Adrenal gland (tissue), 12 donors: ENCODE results near the gene LPCAT3. TPM values are rescaled to one million over a fixed set of nuclear protein-coding genes. Genes with fewer than 3 reads are reported as not detected.

ENCODE experiments used
- DNase-seq, 7 donors: peaks; one replicate each; pipeline ENCODE4 v3.0.0-alpha.2; 2019 to 2020
- H3K27ac ChIP-seq, 5 donors: fragments of 200-600 bp; sonication (generic) in 4 of 5; 1 replicate in 3 of 5; 2 replicates in 2 of 5; pipeline versions ENCODE4 v1.5.1 to v1.8.0; 2016 to 2020; ENCODE audit warnings: mild to moderate bottlenecking in 1 of 5
- H3K27me3 ChIP-seq: fragments of 200-600 bp; 2 replicates; pipeline ENCODE4 v1.8.0; 2021
- H3K36me3 ChIP-seq, 2 donors: fragments of 200-600 bp; replicated peaks in 1 of 2; 1 replicate in 1 of 2; 2 replicates in 1 of 2; pipeline versions ENCODE4 v1.5.1 to v1.8.0; 2018 to 2022
- H3K4me1 ChIP-seq, 2 donors: fragments of 200-600 bp; replicated peaks in 1 of 2; 1 replicate in 1 of 2; 2 replicates in 1 of 2; pipeline versions ENCODE4 v1.5.1 to v1.8.0; 2018 to 2021
- H3K4me3 ChIP-seq, 4 donors: fragments of 200-600 bp; sonication (generic) in 3 of 4; one replicate each; pipeline ENCODE4 v1.5.1; 2016 to 2018
- H3K9me3 ChIP-seq, 3 donors: fragments of 200-600 bp; sonication (generic) in 1 of 3; replicated peaks in 1 of 3; 1 replicate in 2 of 3; 2 replicates in 1 of 3; pipeline versions ENCODE4 v1.5.1 to v1.8.0; 2016 to 2021
- CTCF ChIP-seq, 6 experiments: fragments of 450-650 bp in 4 of 6; fragments of 200-600 bp in 2 of 6; sonication (generic) in 1 of 6; IDR thresholded peaks; 1 replicate in 5 of 6; 2 replicates in 1 of 6; pipeline versions ENCODE4 v1.5.1 to v1.8.0; 2016 to 2021; ENCODE audit warnings: antibody characterized with exemption in 6 of 6, mild to moderate bottlenecking in 2 of 6, moderate library complexity in 1 of 6
- POLR2A ChIP-seq, 2 donors: fragments of 450-650 bp; IDR thresholded peaks; one replicate each; pipeline ENCODE4 v1.6.1; 2017; ENCODE audit warnings: antibody characterized with exemption in 2 of 2, mild to moderate bottlenecking in 2 of 2, moderate library complexity in 1 of 2
- WGBS, 4 donors: extraction: QIAGEN DNeasy Blood & Tissue Kit in 2 of 4; methylation state at CpG; one replicate each; pipeline versions ENCODE4 v1.1.5 to v1.1.7; 2013 to 2017; 5-methylcytosine and 5-hydroxymethylcytosine counted together
- intact Hi-C, 2 donors: fragments of 100-400 bp; cut with DNase I; formaldehyde crosslinking; loops; one replicate each; pipeline versions ENCODE4 v1.14.1 to v1.15.0; 2022 to 2023
- polyA plus RNA-seq, 3 donors: library from polyadenylated mRNA; stranded (reverse); fragments of 200-250 nt in 2 of 3; fragments of 350-450 nt in 1 of 3; fragmentation: Illumina TruSeq in 1 of 3; extraction: RNeasy Lipid Tissue Mini Kit (QIAGEN cat#74804) in 1 of 3; gene quantifications; one replicate each; pipeline ENCODE4 v1.2.3, GENCODE V29; 2013 to 2014
- total RNA-seq, 9 donors: library from RNA; depleted of rRNA in 4 of 9; stranded (reverse); fragments of >200 nt in 4 of 9; fragments of 120-200 nt in 1 of 9; fragmentation: NEBNext Ultra II Directional in 1 of 9; extraction: Animal tissue kit (Norgen Biotek cat#: 25700) in 1 of 9; gene quantifications; one replicate each; pipeline versions ENCODE4 v1.1.0 to v1.2.4, GENCODE V29; 2013 to 2023
- donor health status: healthy with polysubstance abuse.
- donor health status: Bipolar disorder and iron deficiency.
- donor health status: DM: yes; HTN: yes; CAD: no.
- donor health status: DM: no; HTN: no; CAD: no.
- donor health status: DM: no; HTN: no; CAD: no.
- donor health status: DM: yes; HTN: yes; CAD: no.

LPCAT3 gene
- total and polyA plus RNA-seq, 12 donors = 28.5 to 146 (median 74.0) TPM

DNA sequence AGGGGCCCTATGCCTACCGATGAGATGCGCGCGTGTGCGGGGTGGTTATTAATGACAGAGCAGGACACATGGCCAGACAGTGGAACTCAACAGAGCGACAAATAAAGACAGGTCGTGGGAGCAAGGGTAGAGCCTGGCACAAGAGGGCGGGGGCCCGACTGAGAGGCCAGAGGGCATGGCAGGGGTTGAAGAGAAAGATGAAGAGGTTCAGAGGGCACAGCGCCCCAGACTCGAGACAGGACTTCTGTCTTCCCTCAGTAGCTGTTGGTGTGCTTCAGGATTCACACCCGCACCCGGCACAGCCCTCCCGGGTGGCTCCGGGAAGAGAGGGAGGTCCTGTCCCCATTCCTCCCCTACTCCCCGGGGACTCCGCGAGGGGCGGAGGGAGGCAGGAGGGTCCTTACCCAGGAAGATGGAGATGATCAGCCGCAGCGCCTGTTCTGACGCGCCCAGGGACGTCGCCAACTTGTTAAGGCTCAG is 366 bp downstream of the LPCAT3 start:
- DNase-seq = peak in 3 of 7 donors; percentile 29 to 62 (median 36)
- intact Hi-C loops = loop anchor here in 1 of 2 donors (5.0 kb wide), 1 partner anchor 41 kb away; no protein-coding TSS in a partner anchor
- Histone ChIP-seq H3K27ac (peak overlapping the region; percentile 89 to 100 (median 92)), H3K36me3 (no peaks in the 10 kb centered on the region), H3K27me3 (no peaks in the 10 kb centered on the region), H3K9me3 (no peaks in the 10 kb centered on the region), H3K4me3 (peak overlapping the region; percentile 56 to 96 (median 88)), H3K4me1 (peaks cover 9 to 31% of the 10 kb centered on the region in 2 donors)
- no peak for TF ChIP-seq CTCF (IDR thresholded peaks at IDR 0.05)
- TF ChIP-seq POLR2A (IDR thresholded peaks at IDR 0.05) = no peak
- whole genome bisulfite sequencing, 4 donors = 0 to 3% (median 1%) methylated on average over 11 to 25 of the region's 25 CpGs

GRCh38 chr12:7016958-7017571 is 1.2 kb downstream of the LPCAT3 start:
- intact Hi-C loops = loop anchor here in 1 of 2 donors (5.0 kb wide), 1 partner anchor 40 kb away; no protein-coding TSS in a partner anchor
- WGBS, 4 donors = 73 to 80% (median 77%) methylated on average over 6 of the region's 6 CpGs
- Histone ChIP-seq H3K4me3 (peak overlapping the region in 1 of 4 donors; percentile 96), H3K27ac (no peak overlapping the region), H3K9me3 (no peaks in the 10 kb centered on the region), H3K4me1 (peaks cover 9 to 37% of the 10 kb centered on the region in 2 donors), H3K36me3 (no peaks in the 10 kb centered on the region), H3K27me3 (no peaks in the 10 kb centered on the region)
- no peak for TF ChIP-seq CTCF (IDR thresholded peaks at IDR 0.05)
- TF ChIP-seq POLR2A (IDR thresholded peaks at IDR 0.05) = no peak
- no peak for DNase-seq

DNA sequence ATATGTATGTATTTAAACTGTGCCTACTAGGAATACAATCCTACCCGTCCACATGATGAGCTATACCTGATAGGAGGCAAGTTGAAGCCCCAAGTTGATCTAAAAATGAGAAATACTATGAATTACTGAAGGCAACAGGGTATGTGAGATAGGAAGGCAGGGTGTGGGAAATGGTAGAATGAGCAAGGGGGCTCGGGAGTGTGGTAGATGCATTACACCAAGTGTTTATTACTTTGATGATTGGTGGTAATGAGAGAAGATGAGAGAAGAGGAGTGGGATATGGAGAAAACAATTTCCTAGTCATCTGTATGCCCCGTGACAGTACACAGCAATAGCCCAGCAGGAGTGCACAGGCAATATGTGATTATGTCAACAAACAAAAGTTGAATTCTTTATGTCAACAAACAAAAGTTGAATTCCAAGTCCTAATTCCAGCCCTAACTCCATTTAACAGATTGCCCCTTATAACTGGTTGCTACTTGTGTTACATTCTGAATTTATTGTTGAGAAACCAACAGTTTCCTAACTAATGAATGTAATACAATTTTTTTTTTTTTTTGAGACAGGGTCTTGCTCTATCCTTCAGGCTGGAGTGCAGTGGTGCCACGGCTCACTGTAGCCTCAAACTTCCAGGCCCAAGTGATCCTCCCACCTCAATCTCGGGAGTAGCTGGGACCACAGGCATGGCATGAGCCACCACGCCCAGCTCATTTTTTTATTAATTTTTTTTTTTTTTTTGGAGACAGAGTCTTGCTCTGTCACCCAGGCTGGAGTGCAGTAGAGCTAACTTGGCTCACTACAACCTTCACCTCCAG is 2.5 kb downstream of the LPCAT3 start:
- TF ChIP-seq CTCF (IDR thresholded peaks at IDR 0.05) (no peak), POLR2A (IDR thresholded peaks at IDR 0.05) (no peak)
- DNase-seq = no peak
- intact Hi-C loops = loop anchor here in 1 of 2 donors (5.0 kb wide), 1 partner anchor 38 kb away; no protein-coding TSS in a partner anchor
- no peak overlapping the region for H3K27ac ChIP-seq
- WGBS, 4 donors = 87 to 91% (median 89%) methylated on average over 6 of the region's 6 CpGs
- H3K4me1 ChIP-seq = peaks cover 9 to 37% of the 10 kb centered on the region in 2 donors
- H3K9me3 ChIP-seq = no peaks in the 10 kb centered on the region
- H3K27me3 ChIP-seq = no peaks in the 10 kb centered on the region
- H3K36me3 ChIP-seq = no peaks in the 10 kb centered on the region
- H3K4me3 ChIP-seq = no peak overlapping the region

GRCh38 chr12:7013101-7013500 is 5.2 kb downstream of the LPCAT3 start:
- Histone ChIP-seq H3K36me3 (no peaks in the 10 kb centered on the region), H3K4me3 (no peak overlapping the region), H3K4me1 (peaks cover 9 to 46% of the 10 kb centered on the region in 2 donors), H3K9me3 (no peaks in the 10 kb centered on the region), H3K27me3 (no peaks in the 10 kb centered on the region), H3K27ac (no peak overlapping the region)
- 89 to 94% (median 92%) methylated on average over 3 of the region's 3 CpGs for WGBS, 4 donors
- intact Hi-C loops = no loop called here
- TF ChIP-seq CTCF (IDR thresholded peaks at IDR 0.05) = no peak
- TF ChIP-seq POLR2A (IDR thresholded peaks at IDR 0.05) = no peak
- DNase-seq = no peak
